ENCODE measurements around the gene SLC9A3. TPM values are rescaled to one million over a fixed set of nuclear protein-coding genes. Genes with fewer than 3 reads are reported as not detected.

The SLC9A3 gene
- total RNA-seq, 1 experiment from 2014 or later, result 1.5 TPM

DNA sequence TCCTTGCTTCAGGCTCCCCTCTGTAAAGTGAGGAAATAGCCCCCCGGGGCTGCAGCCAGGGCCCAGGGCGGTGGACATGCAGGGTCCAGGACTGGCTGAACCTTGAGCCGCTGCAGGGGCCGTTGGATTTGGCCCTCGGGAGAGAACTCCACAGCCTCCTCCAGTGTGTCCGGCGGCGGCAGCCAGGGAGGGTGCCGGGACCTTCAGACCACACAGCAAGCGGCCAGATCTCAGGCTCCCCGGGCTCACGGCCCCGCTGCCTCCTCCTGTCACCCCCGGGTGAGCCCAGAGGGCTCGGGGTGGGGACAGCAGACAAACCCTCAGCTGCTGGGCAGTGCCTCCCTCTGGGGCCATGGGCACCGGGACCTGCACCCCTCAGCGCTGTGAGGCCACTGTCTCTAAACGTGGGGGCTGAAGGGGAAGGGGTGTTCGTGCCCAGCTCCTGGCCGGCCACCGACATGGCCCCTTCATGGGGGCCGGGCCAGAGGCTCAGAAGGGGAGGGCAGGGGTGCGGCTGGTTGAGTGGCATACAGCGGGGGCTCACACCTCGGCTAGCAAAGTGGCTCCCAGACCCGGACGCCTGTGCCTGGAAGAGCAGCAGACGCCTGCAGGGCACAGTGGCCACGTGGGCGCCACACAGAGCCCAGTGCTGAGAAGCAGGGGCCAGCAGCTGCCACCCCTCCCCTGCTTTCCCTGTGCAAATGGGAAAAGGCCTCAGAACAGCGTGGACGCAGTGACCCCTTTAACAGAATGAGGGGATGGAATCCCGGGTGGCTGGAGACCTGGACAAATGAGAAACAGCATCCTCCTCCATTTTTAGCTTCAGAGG, 19.7 kb downstream of the SLC9A3 start:
- Histone ChIP-seq H3K9ac (ENCODE audit: low read length) (no peak overlapping the region), H3K36me3 (ENCODE audit: control insufficient read depth in 1 of 2, insufficient read depth in 2 of 2, low read length in 2 of 2) (no peaks in the 10 kb centered on the region), H3K4me3 (replicated peaks in 1 of 2; ENCODE audit: low read depth in 1 of 2, low read length in 2 of 2) (no peak overlapping the region), H3K4me2 (ENCODE audit: low read length) (no peak overlapping the region), H3K9me3 (ENCODE audit: control insufficient read depth in 1 of 2, insufficient read depth in 1 of 2, low read depth in 1 of 2, low read length in 2 of 2) (no peaks in the 10 kb centered on the region), H3K27me3 (ENCODE audit: insufficient read depth, low read length) (no peaks in the 10 kb centered on the region), H3K4me1 (ENCODE audit: control insufficient read depth in 1 of 2, insufficient read depth in 2 of 2, low read length in 2 of 2) (no peaks in the 10 kb centered on the region), H3K79me2 (ENCODE audit: insufficient read depth, low read length) (no peaks in the 10 kb centered on the region), H3K9me2 (ENCODE audit: insufficient read depth) (no peaks in the 10 kb centered on the region), H4K20me1 (ENCODE audit: insufficient read depth) (no peaks in the 10 kb centered on the region), H2AFZ (ENCODE audit: low read depth, low read length, poor library complexity, severe bottlenecking) (no peak overlapping the region), H3K27ac (ENCODE audit: low read depth, low read length) (no peak overlapping the region)
- POLR2A ChIA-PET, result interaction anchor here (0.6 kb wide), 1 partner anchor 870 kb away, joined by 3 read pairs; no protein-coding TSS in a partner anchor
- no TSS peak for BruUV-seq (replicated peaks)
- RAD21 ChIA-PET (ENCODE audit: low non-redundant PET in 1 of 2, low total read pairs in 2 of 2, uncharacterized antibody in 2 of 2, unreplicated experiment in 2 of 2), result no interaction called here
- DNase-seq (ENCODE audit: low read depth, low spot score), result no peak
- no peak for TF ChIP-seq EGR1 (IDR thresholded peaks at IDR 0.05; ENCODE audit: low read depth)
- TF ChIP-seq SRF (IDR thresholded peaks at IDR 0.05; ENCODE audit: low read depth), result no peak
- TF ChIP-seq, protein P1, sequence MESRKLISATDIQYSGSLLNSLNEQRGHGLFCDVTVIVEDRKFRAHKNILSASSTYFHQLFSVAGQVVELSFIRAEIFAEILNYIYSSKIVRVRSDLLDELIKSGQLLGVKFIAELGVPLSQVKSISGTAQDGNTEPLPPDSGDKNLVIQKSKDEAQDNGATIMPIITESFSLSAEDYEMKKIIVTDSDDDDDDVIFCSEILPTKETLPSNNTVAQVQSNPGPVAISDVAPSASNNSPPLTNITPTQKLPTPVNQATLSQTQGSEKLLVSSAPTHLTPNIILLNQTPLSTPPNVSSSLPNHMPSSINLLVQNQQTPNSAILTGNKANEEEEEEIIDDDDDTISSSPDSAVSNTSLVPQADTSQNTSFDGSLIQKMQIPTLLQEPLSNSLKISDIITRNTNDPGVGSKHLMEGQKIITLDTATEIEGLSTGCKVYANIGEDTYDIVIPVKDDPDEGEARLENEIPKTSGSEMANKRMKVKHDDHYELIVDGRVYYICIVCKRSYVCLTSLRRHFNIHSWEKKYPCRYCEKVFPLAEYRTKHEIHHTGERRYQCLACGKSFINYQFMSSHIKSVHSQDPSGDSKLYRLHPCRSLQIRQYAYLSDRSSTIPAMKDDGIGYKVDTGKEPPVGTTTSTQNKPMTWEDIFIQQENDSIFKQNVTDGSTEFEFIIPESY (IDR thresholded peaks at IDR 0.05; ENCODE audit: extremely low read depth, insufficient replicate concordance, low read length), result no peak
- no peak for TF ChIP-seq SP1 (IDR thresholded peaks at IDR 0.05; ENCODE audit: low read depth)
- ATAC-seq, result no peak
- intact Hi-C loops (cut with micrococcal nuclease), result no loop called here
- CTCF ChIA-PET, result no interaction called here

DNA sequence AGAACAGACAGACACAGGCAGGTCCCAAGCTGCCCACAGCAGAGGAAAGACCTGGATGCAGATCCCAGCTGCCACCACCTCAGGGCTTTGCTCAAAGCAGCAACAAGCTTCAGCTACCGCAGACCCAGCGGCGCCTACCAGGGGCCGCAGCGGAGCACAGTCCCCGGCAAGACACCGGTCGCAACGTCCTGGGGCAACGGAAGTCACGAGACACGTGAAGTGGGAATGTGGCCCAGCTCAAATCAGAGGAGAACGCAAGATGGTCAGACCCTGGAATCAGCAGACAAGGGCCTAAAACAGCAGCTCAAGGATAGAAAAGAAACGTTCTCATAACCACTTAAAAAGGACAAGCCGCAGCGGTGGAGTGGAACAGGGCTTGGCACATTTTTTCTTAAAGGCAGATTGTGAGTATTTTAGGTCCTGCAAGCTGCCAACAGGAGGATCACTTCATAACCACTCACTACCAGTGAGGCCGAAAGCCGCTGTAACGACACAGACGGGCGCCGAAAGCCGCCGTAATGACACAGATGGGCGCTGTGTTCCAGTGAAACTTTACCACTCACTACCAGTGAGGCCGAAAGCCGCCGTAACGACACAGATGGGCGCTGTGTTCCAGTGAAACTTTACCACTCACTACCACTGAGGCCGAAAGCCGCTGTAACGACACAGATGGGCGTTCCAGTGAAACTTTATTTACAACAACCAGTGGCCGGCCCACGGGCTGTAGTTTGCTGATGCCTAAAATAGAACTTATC, 21.7 kb downstream of the SLC9A3 start:
- no peak overlapping the region for H3K9ac ChIP-seq (ENCODE audit: low read length)
- no peaks in the 10 kb centered on the region for H3K36me3 ChIP-seq (ENCODE audit: control insufficient read depth in 1 of 2, insufficient read depth in 2 of 2, low read length in 2 of 2)
- no peaks in the 10 kb centered on the region for H3K79me2 ChIP-seq (ENCODE audit: insufficient read depth, low read length)
- DNase-seq (ENCODE audit: low read depth, low spot score) (no peak), ATAC-seq (no peak)
- ChIA-PET POLR2A (no interaction called here), RAD21 (ENCODE audit: low non-redundant PET in 1 of 2, low total read pairs in 2 of 2, uncharacterized antibody in 2 of 2, unreplicated experiment in 2 of 2) (no interaction called here), CTCF (no interaction called here)
- no peak overlapping the region for H3K27ac ChIP-seq (ENCODE audit: low read depth, low read length)
- H3K4me3 ChIP-seq (replicated peaks in 1 of 2; ENCODE audit: low read depth in 1 of 2, low read length in 2 of 2), result no peak overlapping the region
- H3K4me2 ChIP-seq (ENCODE audit: low read length), result no peak overlapping the region
- no peaks in the 10 kb centered on the region for H3K4me1 ChIP-seq (ENCODE audit: control insufficient read depth in 1 of 2, insufficient read depth in 2 of 2, low read length in 2 of 2)
- no peak overlapping the region for H2AFZ ChIP-seq (ENCODE audit: low read depth, low read length, poor library complexity, severe bottlenecking)
- no peaks in the 10 kb centered on the region for H3K9me2 ChIP-seq (ENCODE audit: insufficient read depth)
- H3K9me3 ChIP-seq (ENCODE audit: control insufficient read depth in 1 of 2, insufficient read depth in 1 of 2, low read depth in 1 of 2, low read length in 2 of 2), result no peaks in the 10 kb centered on the region
- BruUV-seq (replicated peaks), result no TSS peak
- intact Hi-C loops (cut with micrococcal nuclease), result no loop called here
- H4K20me1 ChIP-seq (ENCODE audit: insufficient read depth), result no peaks in the 10 kb centered on the region
- no peaks in the 10 kb centered on the region for H3K27me3 ChIP-seq (ENCODE audit: insufficient read depth, low read length)
- TF ChIP-seq ELF1 (IDR thresholded peaks at IDR 0.05; ENCODE audit: borderline replicate concordance, low read depth), result no peak
- TF ChIP-seq, protein P2, sequence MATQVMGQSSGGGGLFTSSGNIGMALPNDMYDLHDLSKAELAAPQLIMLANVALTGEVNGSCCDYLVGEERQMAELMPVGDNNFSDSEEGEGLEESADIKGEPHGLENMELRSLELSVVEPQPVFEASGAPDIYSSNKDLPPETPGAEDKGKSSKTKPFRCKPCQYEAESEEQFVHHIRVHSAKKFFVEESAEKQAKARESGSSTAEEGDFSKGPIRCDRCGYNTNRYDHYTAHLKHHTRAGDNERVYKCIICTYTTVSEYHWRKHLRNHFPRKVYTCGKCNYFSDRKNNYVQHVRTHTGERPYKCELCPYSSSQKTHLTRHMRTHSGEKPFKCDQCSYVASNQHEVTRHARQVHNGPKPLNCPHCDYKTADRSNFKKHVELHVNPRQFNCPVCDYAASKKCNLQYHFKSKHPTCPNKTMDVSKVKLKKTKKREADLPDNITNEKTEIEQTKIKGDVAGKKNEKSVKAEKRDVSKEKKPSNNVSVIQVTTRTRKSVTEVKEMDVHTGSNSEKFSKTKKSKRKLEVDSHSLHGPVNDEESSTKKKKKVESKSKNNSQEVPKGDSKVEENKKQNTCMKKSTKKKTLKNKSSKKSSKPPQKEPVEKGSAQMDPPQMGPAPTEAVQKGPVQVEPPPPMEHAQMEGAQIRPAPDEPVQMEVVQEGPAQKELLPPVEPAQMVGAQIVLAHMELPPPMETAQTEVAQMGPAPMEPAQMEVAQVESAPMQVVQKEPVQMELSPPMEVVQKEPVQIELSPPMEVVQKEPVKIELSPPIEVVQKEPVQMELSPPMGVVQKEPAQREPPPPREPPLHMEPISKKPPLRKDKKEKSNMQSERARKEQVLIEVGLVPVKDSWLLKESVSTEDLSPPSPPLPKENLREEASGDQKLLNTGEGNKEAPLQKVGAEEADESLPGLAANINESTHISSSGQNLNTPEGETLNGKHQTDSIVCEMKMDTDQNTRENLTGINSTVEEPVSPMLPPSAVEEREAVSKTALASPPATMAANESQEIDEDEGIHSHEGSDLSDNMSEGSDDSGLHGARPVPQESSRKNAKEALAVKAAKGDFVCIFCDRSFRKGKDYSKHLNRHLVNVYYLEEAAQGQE (IDR thresholded peaks at IDR 0.05; ENCODE audit: low read depth), result no peak
- no peak for TF ChIP-seq POLR2A (IDR thresholded peaks at IDR 0.05; ENCODE audit: borderline replicate concordance, extremely low read depth, insufficient read depth, insufficient read length)
- TF ChIP-seq RAD21 (IDR thresholded peaks at IDR 0.05; ENCODE audit: low read depth), result no peak
- TF ChIP-seq JUND (IDR thresholded peaks at IDR 0.05), result no peak
- TF ChIP-seq SP1 (IDR thresholded peaks at IDR 0.05; ENCODE audit: low read depth), result no peak
- TF ChIP-seq, protein P3, sequence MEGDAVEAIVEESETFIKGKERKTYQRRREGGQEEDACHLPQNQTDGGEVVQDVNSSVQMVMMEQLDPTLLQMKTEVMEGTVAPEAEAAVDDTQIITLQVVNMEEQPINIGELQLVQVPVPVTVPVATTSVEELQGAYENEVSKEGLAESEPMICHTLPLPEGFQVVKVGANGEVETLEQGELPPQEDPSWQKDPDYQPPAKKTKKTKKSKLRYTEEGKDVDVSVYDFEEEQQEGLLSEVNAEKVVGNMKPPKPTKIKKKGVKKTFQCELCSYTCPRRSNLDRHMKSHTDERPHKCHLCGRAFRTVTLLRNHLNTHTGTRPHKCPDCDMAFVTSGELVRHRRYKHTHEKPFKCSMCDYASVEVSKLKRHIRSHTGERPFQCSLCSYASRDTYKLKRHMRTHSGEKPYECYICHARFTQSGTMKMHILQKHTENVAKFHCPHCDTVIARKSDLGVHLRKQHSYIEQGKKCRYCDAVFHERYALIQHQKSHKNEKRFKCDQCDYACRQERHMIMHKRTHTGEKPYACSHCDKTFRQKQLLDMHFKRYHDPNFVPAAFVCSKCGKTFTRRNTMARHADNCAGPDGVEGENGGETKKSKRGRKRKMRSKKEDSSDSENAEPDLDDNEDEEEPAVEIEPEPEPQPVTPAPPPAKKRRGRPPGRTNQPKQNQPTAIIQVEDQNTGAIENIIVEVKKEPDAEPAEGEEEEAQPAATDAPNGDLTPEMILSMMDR (IDR thresholded peaks at IDR 0.05 in 2 of 3, conservative IDR thresholded peaks at IDR 0.05 in 1 of 3; ENCODE audit: borderline replicate concordance in 1 of 3, insufficient read depth in 1 of 3, low read depth in 2 of 3, low read length in 2 of 3), result no peak
